Stimulated activated naive CD8-positive, alpha-beta T cell treated with anti-CD3 and anti-CD28 coated beads, Interleukin-15, Interleukin-2, amounts not matched to agents 100 ng/mL and 50 ng/mL, for 24 hours (primary cell): Measurements from ENCODE around the gene ACER1.
"Not testable (repeated sequence)": the region's sequence is repeated elsewhere in the genome, so short reads cannot be mapped to it uniquely, and the experiment has no call there.

ENCODE experiments used
- H3K27ac Mint-ChIP-seq: one replicate; pipeline ENCODE4 v1.8.0; 2021; ENCODE audit warnings: mild to moderate bottlenecking, mixed read lengths
- H3K27me3 Mint-ChIP-seq: one replicate; pipeline ENCODE4 v1.8.0; 2021; ENCODE audit warnings: mixed read lengths
- H3K36me3 Mint-ChIP-seq: one replicate; pipeline ENCODE4 v1.8.0; 2021; ENCODE audit warnings: low read depth, mixed read lengths
- H3K4me1 Mint-ChIP-seq: one replicate; pipeline ENCODE4 v1.8.0; 2021; ENCODE audit warnings: low read depth, mixed read lengths
- H3K4me3 Mint-ChIP-seq: one replicate; pipeline ENCODE4 v1.8.0; 2021; ENCODE audit warnings: mild to moderate bottlenecking, mixed read lengths
- H3K9me3 Mint-ChIP-seq: one replicate; pipeline ENCODE4 v1.8.0; 2021; ENCODE audit warnings: mixed read lengths

Gene ACER1

GRCh38 chr19:6282393-6282792 lies 51.0 kb downstream of the ACER1 start:
- not testable (repeated sequence) for H3K27me3 Mint-ChIP-seq, H3K9me3 Mint-ChIP-seq, H3K27ac Mint-ChIP-seq, H3K4me3 Mint-ChIP-seq
- H3K36me3 Mint-ChIP-seq: peaks cover 17% of the 10 kb centered on the region
- peaks cover 16% of the 10 kb centered on the region for H3K4me1 Mint-ChIP-seq

GRCh38 chr19:6279931-6280591 lies 53.4 kb downstream of the ACER1 start, which contains the start of gene MLLT1:
Gene MLLT1 (minus strand): TSS chr19:6279975. CDS start chr19:6279784, 191 bp downstream.
- no peaks in the 10 kb centered on the region for H3K9me3 Mint-ChIP-seq
- peak within 1 kb of the TSS; percentile 88 for H3K27ac Mint-ChIP-seq
- peak within 1 kb of the TSS; percentile 87 for H3K4me3 Mint-ChIP-seq
- H3K27me3 Mint-ChIP-seq: no peaks in the 10 kb centered on the region
- H3K4me1 Mint-ChIP-seq: peaks cover 39% of the 10 kb centered on the region
- H3K36me3 Mint-ChIP-seq: peaks cover 17% of the 10 kb centered on the region

DNA sequence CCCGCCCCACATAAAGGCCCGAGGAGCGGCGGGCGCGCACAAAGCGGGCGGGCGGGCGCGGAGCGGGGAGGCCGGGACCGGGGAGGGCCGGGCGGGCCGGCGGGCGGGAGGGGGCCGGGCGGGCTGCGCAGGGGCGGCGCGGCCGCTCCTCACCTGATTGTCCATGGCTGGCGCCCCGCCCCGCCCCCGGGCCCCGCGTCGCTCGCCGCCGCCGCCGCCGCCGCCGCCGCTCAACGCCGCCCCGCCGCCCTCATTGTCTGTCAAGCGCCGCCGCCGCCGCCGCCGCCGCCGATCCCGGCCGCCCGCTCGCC lies 53.8 kb downstream of the ACER1 start:
- H3K36me3 Mint-ChIP-seq: peaks cover 17% of the 10 kb centered on the region
- H3K4me3 Mint-ChIP-seq: no peak overlapping the region
- no peaks in the 10 kb centered on the region for H3K27me3 Mint-ChIP-seq
- H3K4me1 Mint-ChIP-seq: peaks cover 42% of the 10 kb centered on the region
- no peaks in the 10 kb centered on the region for H3K9me3 Mint-ChIP-seq
- H3K27ac Mint-ChIP-seq: no peak overlapping the region

DNA sequence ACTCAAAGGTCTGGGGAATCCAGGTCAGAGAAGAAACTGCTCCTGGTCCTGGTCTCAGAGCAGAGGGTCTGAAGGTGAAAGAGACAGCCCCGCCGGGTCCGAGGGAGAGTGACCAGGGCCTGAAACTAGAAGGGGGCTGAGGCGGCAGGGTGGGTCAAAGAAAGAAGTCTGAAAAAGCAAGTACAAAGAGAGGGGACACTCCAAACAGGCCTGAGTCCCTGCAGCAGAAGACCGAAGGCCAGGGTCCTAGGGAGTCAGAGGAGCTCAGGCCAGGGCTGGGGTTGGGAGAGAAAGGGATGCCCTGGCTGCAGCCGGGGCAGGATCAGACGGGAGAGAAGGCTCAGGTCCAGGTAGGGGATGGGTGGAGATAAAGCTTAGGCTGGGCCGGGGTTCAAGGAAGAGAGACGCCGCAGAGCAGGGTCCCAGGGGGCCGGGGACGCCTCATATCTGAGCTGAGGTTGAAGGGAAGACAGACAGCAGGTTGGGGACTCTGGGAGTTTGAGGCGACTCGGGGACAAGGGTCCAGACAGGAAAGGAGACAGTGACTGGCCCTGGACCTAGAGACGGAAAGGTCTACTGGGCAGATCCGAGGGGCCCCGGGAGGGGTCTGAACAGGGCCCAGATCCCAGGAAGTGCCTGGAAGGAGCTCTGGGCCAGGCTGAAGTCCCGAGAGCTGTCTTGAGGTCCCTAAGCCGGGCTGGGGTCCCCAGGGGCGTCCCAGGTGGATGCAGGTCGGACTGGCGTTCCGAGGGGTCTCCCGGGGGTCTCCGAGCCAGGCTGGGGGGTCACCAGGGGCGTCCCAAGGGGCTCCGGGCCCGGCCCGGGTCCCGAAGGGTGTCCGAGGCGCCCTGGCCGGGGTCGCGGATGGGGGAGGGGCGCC lies 54.4 kb downstream of the ACER1 start:
- Mint-ChIP-seq H3K36me3 (peaks cover 17% of the 10 kb centered on the region), H3K4me3 (peak overlapping the region; percentile 87), H3K27ac (peak overlapping the region; percentile 88), H3K27me3 (no peaks in the 10 kb centered on the region), H3K9me3 (no peaks in the 10 kb centered on the region), H3K4me1 (peaks cover 48% of the 10 kb centered on the region)

GRCh38 chr19:6278051-6278450 lies 55.4 kb downstream of the ACER1 start:
- Mint-ChIP-seq H3K4me3 (peak overlapping the region; percentile 87), H3K27ac (peak overlapping the region; percentile 88), H3K36me3 (peaks cover 17% of the 10 kb centered on the region), H3K27me3 (no peaks in the 10 kb centered on the region), H3K4me1 (peaks cover 54% of the 10 kb centered on the region), H3K9me3 (no peaks in the 10 kb centered on the region)

DNA sequence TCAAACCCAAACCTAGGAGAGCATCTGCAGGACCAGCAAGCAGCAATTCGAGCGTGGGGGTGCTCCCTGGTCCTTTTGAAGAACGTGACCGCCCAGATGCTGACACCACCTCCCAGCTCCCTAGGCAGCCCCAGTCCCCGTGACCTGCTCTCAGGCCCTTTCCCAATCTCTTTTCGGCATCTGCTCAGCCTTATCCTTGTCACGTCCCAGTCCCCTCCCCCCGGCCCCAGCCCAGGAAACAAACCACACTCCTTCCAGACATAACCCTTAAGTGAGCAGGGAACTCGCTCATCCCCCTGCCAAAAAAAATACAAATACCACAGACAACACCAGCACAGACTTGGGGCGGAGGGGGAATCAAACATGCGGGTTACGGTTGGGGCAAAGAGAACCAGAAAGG lies 57.0 kb downstream of the ACER1 start:
- H3K36me3 Mint-ChIP-seq: peaks cover 17% of the 10 kb centered on the region
- H3K9me3 Mint-ChIP-seq: no peaks in the 10 kb centered on the region
- peaks cover 61% of the 10 kb centered on the region for H3K4me1 Mint-ChIP-seq
- no peak overlapping the region for H3K27ac Mint-ChIP-seq
- H3K4me3 Mint-ChIP-seq: no peak overlapping the region
- no peaks in the 10 kb centered on the region for H3K27me3 Mint-ChIP-seq

- H3K27me3 Mint-ChIP-seq: no peaks in the 10 kb centered on the region
- peaks cover 24% of the 10 kb centered on the region for H3K36me3 Mint-ChIP-seq
- no peak overlapping the region for H3K27ac Mint-ChIP-seq
- peaks cover 61% of the 10 kb centered on the region for H3K4me1 Mint-ChIP-seq
- no peaks in the 10 kb centered on the region for H3K9me3 Mint-ChIP-seq
- peak overlapping the region; percentile 32 for H3K4me3 Mint-ChIP-seq
Measured at GRCh38 chr19:6275170-6275744, 58.2 kb downstream of the ACER1 start.

DNA sequence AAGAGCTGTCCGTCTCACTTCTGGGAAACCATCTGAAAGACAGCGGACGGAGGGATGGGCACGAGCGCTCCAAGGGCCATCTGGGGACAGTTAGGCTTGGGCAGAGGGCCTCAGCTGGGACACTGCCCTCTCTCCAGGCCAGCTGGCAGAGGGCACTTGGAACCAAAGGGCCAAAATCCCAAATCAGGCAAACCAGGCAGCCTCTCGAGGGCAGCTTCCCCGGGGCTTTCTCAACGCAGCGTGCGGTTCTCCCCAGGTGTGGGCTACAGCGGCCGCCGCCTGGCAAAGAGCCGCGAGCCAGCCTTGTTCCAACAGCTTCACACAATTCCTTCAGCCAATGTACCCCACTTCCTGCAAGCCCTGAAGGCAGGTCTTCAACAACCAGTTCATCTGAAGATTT lies 58.7 kb downstream of the ACER1 start:
- peaks cover 28% of the 10 kb centered on the region for H3K36me3 Mint-ChIP-seq
- H3K4me1 Mint-ChIP-seq: peaks cover 61% of the 10 kb centered on the region
- no peaks in the 10 kb centered on the region for H3K27me3 Mint-ChIP-seq
- no peaks in the 10 kb centered on the region for H3K9me3 Mint-ChIP-seq
- no peak overlapping the region for H3K4me3 Mint-ChIP-seq
- H3K27ac Mint-ChIP-seq: no peak overlapping the region

- Mint-ChIP-seq H3K27ac (no peak overlapping the region), H3K36me3 (peaks cover 26% of the 10 kb centered on the region), H3K27me3 (no peaks in the 10 kb centered on the region), H3K4me1 (peaks cover 60% of the 10 kb centered on the region), H3K4me3 (no peak overlapping the region), H3K9me3 (no peaks in the 10 kb centered on the region)
Measured at GRCh38 chr19:6273701-6274601, 59.5 kb downstream of the ACER1 start.

DNA sequence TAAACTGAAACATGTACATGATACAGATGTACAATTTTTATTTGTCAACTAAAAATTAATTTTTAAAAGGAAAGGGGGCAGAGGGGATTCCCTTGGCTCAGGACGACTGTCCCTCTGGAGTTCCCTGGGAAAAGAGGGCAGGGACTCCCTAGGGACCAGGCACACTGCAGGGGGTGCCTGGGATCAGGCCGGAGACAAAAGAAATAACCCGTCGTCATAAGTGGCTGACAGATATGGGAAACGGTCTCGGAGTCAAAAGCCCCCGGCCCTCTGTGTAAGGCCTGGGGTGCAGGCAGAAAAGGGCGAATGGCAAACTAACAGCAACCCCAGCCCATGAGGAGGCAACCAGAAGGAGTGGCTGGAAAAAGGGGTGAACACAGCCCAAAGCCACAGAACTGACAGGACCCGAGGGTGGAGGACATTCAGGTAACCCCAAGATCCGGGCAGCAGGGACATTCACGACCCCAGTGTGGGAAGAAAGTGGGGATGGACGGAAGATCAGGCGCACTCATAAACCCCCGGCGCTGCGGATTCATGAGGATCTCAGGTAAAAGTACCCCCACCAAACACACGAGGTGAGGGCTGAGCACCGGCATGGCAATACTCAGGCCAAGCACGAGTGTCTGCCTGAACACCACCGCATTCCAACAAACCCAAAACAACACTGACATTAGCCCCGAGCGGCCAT lies 60.4 kb downstream of the ACER1 start:
- H3K9me3 Mint-ChIP-seq: no peaks in the 10 kb centered on the region
- H3K36me3 Mint-ChIP-seq: peaks cover 24% of the 10 kb centered on the region
- H3K4me1 Mint-ChIP-seq: peaks cover 51% of the 10 kb centered on the region

DNA sequence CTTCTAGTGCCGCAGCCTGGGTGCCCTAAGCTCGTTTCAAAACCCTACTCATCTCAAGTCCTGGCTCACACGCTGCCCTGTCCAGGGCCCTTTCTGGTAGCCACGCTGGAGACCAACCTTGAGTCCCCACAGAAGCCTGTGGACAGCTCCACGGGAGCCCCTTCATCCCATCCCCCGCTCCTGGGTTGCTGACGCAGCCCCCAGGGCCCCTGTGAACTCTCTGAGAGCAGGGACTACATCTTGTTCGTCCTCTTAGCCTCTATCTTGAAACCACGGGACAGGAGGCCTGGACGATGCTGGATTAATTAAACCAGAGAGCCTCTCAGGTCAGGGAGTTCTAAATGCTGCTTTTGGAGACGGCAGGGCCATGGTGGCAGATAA lies 61.0 kb downstream of the ACER1 start:
- Mint-ChIP-seq H3K4me3 (no peak overlapping the region), H3K36me3 (peaks cover 25% of the 10 kb centered on the region), H3K4me1 (peaks cover 45% of the 10 kb centered on the region), H3K27ac (no peak overlapping the region), H3K27me3 (no peaks in the 10 kb centered on the region), H3K9me3 (no peaks in the 10 kb centered on the region)

More for the DNA sequence above, 60.4 kb downstream of the ACER1 start:
- Mint-ChIP-seq H3K4me3 (no peak overlapping the region), H3K27ac (no peak overlapping the region), H3K27me3 (no peaks in the 10 kb centered on the region)

GRCh38 chr19:6271721-6272410 lies 61.5 kb downstream of the ACER1 start:
- Mint-ChIP-seq H3K27ac (no peak overlapping the region), H3K4me3 (no peak overlapping the region), H3K36me3 (peaks cover 28% of the 10 kb centered on the region), H3K27me3 (no peaks in the 10 kb centered on the region), H3K9me3 (no peaks in the 10 kb centered on the region), H3K4me1 (peaks cover 40% of the 10 kb centered on the region)

GRCh38 chr19:6271251-6271650 lies 62.2 kb downstream of the ACER1 start:
- Mint-ChIP-seq H3K27me3 (no peaks in the 10 kb centered on the region), H3K9me3 (no peaks in the 10 kb centered on the region), H3K27ac (no peak overlapping the region), H3K36me3 (peaks cover 35% of the 10 kb centered on the region), H3K4me1 (peaks cover 33% of the 10 kb centered on the region), H3K4me3 (no peak overlapping the region)

DNA sequence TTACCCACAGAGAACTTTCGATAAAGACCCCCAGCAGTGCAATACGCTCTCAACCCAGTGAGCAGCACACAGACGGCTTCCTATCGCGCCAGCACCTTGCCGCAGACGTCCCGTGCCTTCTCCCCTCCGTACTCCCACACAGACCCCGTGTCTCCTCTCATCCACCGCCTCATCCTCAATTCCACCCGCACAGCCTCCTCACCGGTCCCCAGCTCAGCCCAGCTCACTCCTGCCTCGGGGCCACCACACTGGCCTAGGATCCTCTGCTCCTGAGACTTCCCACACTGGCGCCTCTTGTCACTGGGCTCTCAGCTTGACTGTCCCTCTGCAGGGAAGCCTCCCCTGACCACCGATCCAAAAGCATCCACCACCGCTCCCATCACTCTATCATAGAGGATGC lies 62.6 kb downstream of the ACER1 start:
- Mint-ChIP-seq H3K9me3 (no peaks in the 10 kb centered on the region), H3K27ac (no peak overlapping the region), H3K36me3 (peaks cover 37% of the 10 kb centered on the region), H3K27me3 (no peaks in the 10 kb centered on the region), H3K4me3 (no peak overlapping the region), H3K4me1 (peaks cover 29% of the 10 kb centered on the region)
